Stomach (tissue), 9 donors: Measurements from ENCODE around the gene NIPAL1. TPM values are rescaled to one million over a fixed set of nuclear protein-coding genes. Genes with fewer than 3 reads are reported as not detected.

Experiments used
- DNase-seq, 2 donors: peaks; one replicate each; pipeline versions ENCODE4 v3.0.0 to v3.0.0-alpha.2; 2013 to 2019
- H3K27ac ChIP-seq, 5 donors: fragments of 200-600 bp in 4 of 5; sonication (generic) in 4 of 5; one replicate each; pipeline ENCODE4 v1.5.1; 2013 to 2019; ENCODE audit warnings: mild to moderate bottlenecking in 1 of 5, moderate library complexity in 1 of 5
- H3K27me3 ChIP-seq, 3 donors: fragments of 200-600 bp; sonication (generic); one replicate each; pipeline ENCODE4 v1.5.1; 2017 to 2019; ENCODE audit warnings: mixed run types in 1 of 3
- H3K36me3 ChIP-seq, 4 donors: fragments of 200-600 bp; sonication (generic); 1 replicate in 3 of 4; 2 replicates in 1 of 4; pipeline ENCODE4 v1.5.1; 2016 to 2019
- H3K4me1 ChIP-seq, 4 donors: fragments of 200-600 bp; sonication (generic); one replicate each; pipeline ENCODE4 v1.5.1; 2016 to 2019
- H3K4me3 ChIP-seq, 4 donors: fragments of 200-600 bp; sonication (generic) in 3 of 4; one replicate each; pipeline ENCODE4 v1.5.1; 2016 to 2019; ENCODE audit warnings: mild to moderate bottlenecking in 1 of 4
- H3K9me3 ChIP-seq, 4 donors: fragments of 200-600 bp; sonication (generic); one replicate each; pipeline ENCODE4 v1.5.1; 2016 to 2019
- CTCF ChIP-seq, 7 experiments: fragments of 450-650 bp in 4 of 7; fragments of 200-600 bp in 3 of 7; sonication (generic) in 3 of 7; IDR thresholded peaks; one replicate each; pipeline ENCODE4 v1.5.1; 2016 to 2019; ENCODE audit warnings: antibody characterized with exemption in 7 of 7, control low read depth in 2 of 7, mild to moderate bottlenecking in 1 of 7
- EP300 ChIP-seq: sonication (generic); formaldehyde crosslinking; IDR thresholded peaks from one replicate; pipeline ENCODE4 v1.6.1; 2017; ENCODE audit warnings: antibody characterized with exemption
- POLR2A ChIP-seq, 4 donors: fragments of 450-650 bp; IDR thresholded peaks; one replicate each; pipeline ENCODE4 v1.6.1; 2016; ENCODE audit warnings: antibody characterized with exemption in 4 of 4, control low read depth in 2 of 4, mild to moderate bottlenecking in 1 of 4, moderate library complexity in 1 of 4
- POLR2AphosphoS5 ChIP-seq, 3 donors: sonication (generic); formaldehyde crosslinking; IDR thresholded peaks; one replicate each; pipeline ENCODE4 v1.6.1; 2016; ENCODE audit warnings: antibody characterized with exemption in 3 of 3
- WGBS, 5 donors: extraction: QIAGEN DNeasy Blood & Tissue Kit in 3 of 5; methylation state at CpG; one replicate each; pipeline versions ENCODE4 v1.1.5 to v1.1.7; 2013 to 2018; 5-methylcytosine and 5-hydroxymethylcytosine counted together
- intact Hi-C: fragments of 100-400 bp; cut with DNase I; formaldehyde crosslinking; loops from one replicate; pipeline ENCODE4 v1.15.1; 2023; ENCODE audit warnings: low total_unique reads
- polyA plus RNA-seq, 3 donors: library from polyadenylated mRNA; stranded (reverse); fragments of 200-250 nt; gene quantifications; one replicate each; pipeline ENCODE4 v1.2.3, GENCODE V29; 2013
- total RNA-seq, 5 donors: library from RNA; depleted of rRNA; stranded (reverse); fragments of >200 nt; gene quantifications; one replicate each; pipeline versions ENCODE4 v1.1.0 to v1.2.3, GENCODE V29; 2014 to 2016
- donor health status: healthy with polysubstance abuse.
- donor health status: Bipolar disorder and iron deficiency.
- donor health status: healthy.

NIPAL1 gene
- total and polyA plus RNA-seq, 8 donors, result under 0.01 to 22.0 (median 2.9) TPM; not detected in 1

- no peak for DNase-seq
- intact Hi-C loops, result no loop called here
- H3K27ac ChIP-seq, result peak overlapping the region in 2 of 5 donors; percentile 25 to 53
- H3K9me3 ChIP-seq, result no peaks in the 10 kb centered on the region
- H3K27me3 ChIP-seq, result no peaks in the 10 kb centered on the region
- peaks cover 8 to 21% (median 17%) of the 10 kb centered on the region in 4 donors for H3K4me1 ChIP-seq
- no peak overlapping the region for H3K4me3 ChIP-seq
- no peak for TF ChIP-seq CTCF (IDR thresholded peaks at IDR 0.05)
- TF ChIP-seq POLR2A (IDR thresholded peaks at IDR 0.05), result no peak
- TF ChIP-seq POLR2AphosphoS5 (IDR thresholded peaks at IDR 0.05), result no peak
- no peaks in the 10 kb centered on the region for H3K36me3 ChIP-seq
Measured at GRCh38 chr4:48032721-48033120, 16.1 kb downstream of the NIPAL1 start.

GRCh38 chr4:48033412-48033811 is 16.8 kb downstream of the NIPAL1 start:
- no peaks in the 10 kb centered on the region for H3K27me3 ChIP-seq
- no peak overlapping the region for H3K4me3 ChIP-seq
- TF ChIP-seq EP300, result no peak
- no peak for TF ChIP-seq CTCF (IDR thresholded peaks at IDR 0.05)
- no peak for TF ChIP-seq POLR2A (IDR thresholded peaks at IDR 0.05)
- TF ChIP-seq POLR2AphosphoS5 (IDR thresholded peaks at IDR 0.05), result no peak
- no peaks in the 10 kb centered on the region for H3K36me3 ChIP-seq
- intact Hi-C loops, result no loop called here
- no peak for DNase-seq
- no peaks in the 10 kb centered on the region for H3K9me3 ChIP-seq
- H3K27ac ChIP-seq, result no peak overlapping the region
- H3K4me1 ChIP-seq, result peaks cover 8 to 21% (median 17%) of the 10 kb centered on the region in 4 donors

GRCh38 chr4:48033825-48034413 is 17.3 kb downstream of the NIPAL1 start:
- DNase-seq, result peak; percentile 52 to 55
- H3K36me3 ChIP-seq, result no peaks in the 10 kb centered on the region
- no peak overlapping the region for H3K27ac ChIP-seq
- WGBS, 5 donors, result 81 to 91% (median 86%) methylated on average over 1 of the region's 1 CpG
- H3K4me3 ChIP-seq, result no peak overlapping the region
- intact Hi-C loops, result no loop called here
- H3K27me3 ChIP-seq, result no peaks in the 10 kb centered on the region
- no peaks in the 10 kb centered on the region for H3K9me3 ChIP-seq
- H3K4me1 ChIP-seq, result peaks cover 8 to 21% (median 17%) of the 10 kb centered on the region in 4 donors
- TF ChIP-seq EP300 (no peak), CTCF (IDR thresholded peaks at IDR 0.05) (peak in 4 of 7 experiments; percentile 27 to 43 (median 36)), POLR2A (IDR thresholded peaks at IDR 0.05) (no peak)

GRCh38 chr4:48035952-48036351 is 19.4 kb downstream of the NIPAL1 start:
- TF ChIP-seq POLR2AphosphoS5 (IDR thresholded peaks at IDR 0.05) (no peak), POLR2A (IDR thresholded peaks at IDR 0.05) (no peak)
- Histone ChIP-seq H3K4me1 (peaks cover 8 to 21% (median 17%) of the 10 kb centered on the region in 4 donors), H3K36me3 (no peaks in the 10 kb centered on the region), H3K27me3 (peaks cover 0 to 1% (median 0%) of the 10 kb centered on the region in 3 donors), H3K27ac (no peak overlapping the region), H3K9me3 (no peaks in the 10 kb centered on the region), H3K4me3 (no peak overlapping the region)
- DNase-seq, result no peak
- 91 to 94% (median 93%) methylated on average over 3 of the region's 3 CpGs for WGBS, 5 donors
- intact Hi-C loops, result no loop called here

- TF ChIP-seq POLR2AphosphoS5 (IDR thresholded peaks at IDR 0.05) (no peak), EP300 (no peak), POLR2A (IDR thresholded peaks at IDR 0.05) (no peak), CTCF (IDR thresholded peaks at IDR 0.05) (no peak)
- DNase-seq, result no peak
- intact Hi-C loops, result no loop called here
- WGBS, 5 donors, result 67 to 72% (median 70%) methylated on average over 2 of the region's 2 CpGs
- no peaks in the 10 kb centered on the region for H3K36me3 ChIP-seq
- H3K4me3 ChIP-seq, result no peak overlapping the region
- peaks cover 5 to 13% (median 8%) of the 10 kb centered on the region in 4 donors for H3K4me1 ChIP-seq
- no peaks in the 10 kb centered on the region for H3K9me3 ChIP-seq
- peaks cover 0 to 8% (median 0%) of the 10 kb centered on the region in 3 donors for H3K27me3 ChIP-seq
- H3K27ac ChIP-seq, result no peak overlapping the region
Measured at GRCh38 chr4:48037117-48037462, 20.5 kb downstream of the NIPAL1 start.
